ENCODE results near the gene DENND4A.

DENND4A gene

GRCh38 chr15:65638681-65639089 lies 153.4 kb downstream of the DENND4A start:
- Histone ChIP-seq H3K4me1 (ENCODE audit: insufficient read depth, low read length) (peaks cover 9% of the 10 kb centered on the region), H3K27me3 (ENCODE audit: control insufficient read depth in 1 of 2, insufficient read depth in 2 of 2, low read length in 2 of 2) (no peaks in the 10 kb centered on the region), H3K9me3 (ENCODE audit: low read length) (no peaks in the 10 kb centered on the region), H3K27ac (ENCODE audit: low read depth, low read length) (no peak overlapping the region), H3K9ac (ENCODE audit: low read length) (no peak overlapping the region), H3K4me3 (ENCODE audit: low read depth in 1 of 2, low read length in 2 of 2) (peak overlapping the region in 1 of 2 donors; percentile 40), H3K36me3 (ENCODE audit: insufficient read depth, low read length) (no peaks in the 10 kb centered on the region)

GRCh38 chr15:65638109-65638508 lies 154.0 kb downstream of the DENND4A start:
- H3K27ac ChIP-seq (ENCODE audit: low read depth, low read length), result no peak overlapping the region
- H3K9me3 ChIP-seq (ENCODE audit: low read length), result no peaks in the 10 kb centered on the region
- peak overlapping the region in 1 of 2 donors; percentile 40 for H3K4me3 ChIP-seq (ENCODE audit: low read depth in 1 of 2, low read length in 2 of 2)
- H3K36me3 ChIP-seq (ENCODE audit: insufficient read depth, low read length), result no peaks in the 10 kb centered on the region
- no peaks in the 10 kb centered on the region for H3K27me3 ChIP-seq (ENCODE audit: control insufficient read depth in 1 of 2, insufficient read depth in 2 of 2, low read length in 2 of 2)
- peaks cover 9% of the 10 kb centered on the region for H3K4me1 ChIP-seq (ENCODE audit: insufficient read depth, low read length)
- H3K9ac ChIP-seq (ENCODE audit: low read length), result no peak overlapping the region

- no peaks in the 10 kb centered on the region for H3K9me3 ChIP-seq (ENCODE audit: low read length)
- peaks cover 9% of the 10 kb centered on the region for H3K4me1 ChIP-seq (ENCODE audit: insufficient read depth, low read length)
- H3K36me3 ChIP-seq (ENCODE audit: insufficient read depth, low read length), result no peaks in the 10 kb centered on the region
- H3K27ac ChIP-seq (ENCODE audit: low read depth, low read length), result no peak overlapping the region
- H3K4me3 ChIP-seq (ENCODE audit: low read depth in 1 of 2, low read length in 2 of 2), result no peak overlapping the region
- no peak overlapping the region for H3K9ac ChIP-seq (ENCODE audit: low read length)
- no peaks in the 10 kb centered on the region for H3K27me3 ChIP-seq (ENCODE audit: control insufficient read depth in 1 of 2, insufficient read depth in 2 of 2, low read length in 2 of 2)
These were observed 157.7 kb downstream of the DENND4A start for GRCh38 chr15:65634356-65634755.

DNA sequence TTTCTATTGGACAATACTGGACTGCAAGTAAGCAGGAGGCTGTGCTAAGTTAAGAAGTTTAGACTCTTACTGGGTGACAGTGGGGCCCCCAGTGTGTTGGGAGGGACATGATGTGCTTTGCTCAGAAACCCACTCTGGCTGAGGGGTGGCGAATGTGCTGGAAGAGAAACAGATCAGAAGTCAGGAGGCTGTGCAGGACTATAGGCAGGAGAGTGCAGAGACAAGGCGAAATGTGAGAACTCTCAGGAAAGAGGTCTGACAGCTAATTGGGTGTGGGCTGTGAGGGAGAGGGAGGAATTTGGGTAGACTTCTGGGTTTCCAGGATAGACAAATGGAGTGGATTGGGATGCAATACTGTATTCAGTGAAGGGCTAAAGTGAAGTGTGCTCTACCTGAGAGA lies 158.3 kb downstream of the DENND4A start:
- Histone ChIP-seq H3K4me3 (ENCODE audit: low read depth in 1 of 2, low read length in 2 of 2) (no peak overlapping the region), H3K27me3 (ENCODE audit: control insufficient read depth in 1 of 2, insufficient read depth in 2 of 2, low read length in 2 of 2) (no peaks in the 10 kb centered on the region), H3K9ac (ENCODE audit: low read length) (no peak overlapping the region), H3K36me3 (ENCODE audit: insufficient read depth, low read length) (no peaks in the 10 kb centered on the region), H3K4me1 (ENCODE audit: insufficient read depth, low read length) (peaks cover 6% of the 10 kb centered on the region), H3K27ac (ENCODE audit: low read depth, low read length) (no peak overlapping the region), H3K9me3 (ENCODE audit: low read length) (no peaks in the 10 kb centered on the region)

DNA sequence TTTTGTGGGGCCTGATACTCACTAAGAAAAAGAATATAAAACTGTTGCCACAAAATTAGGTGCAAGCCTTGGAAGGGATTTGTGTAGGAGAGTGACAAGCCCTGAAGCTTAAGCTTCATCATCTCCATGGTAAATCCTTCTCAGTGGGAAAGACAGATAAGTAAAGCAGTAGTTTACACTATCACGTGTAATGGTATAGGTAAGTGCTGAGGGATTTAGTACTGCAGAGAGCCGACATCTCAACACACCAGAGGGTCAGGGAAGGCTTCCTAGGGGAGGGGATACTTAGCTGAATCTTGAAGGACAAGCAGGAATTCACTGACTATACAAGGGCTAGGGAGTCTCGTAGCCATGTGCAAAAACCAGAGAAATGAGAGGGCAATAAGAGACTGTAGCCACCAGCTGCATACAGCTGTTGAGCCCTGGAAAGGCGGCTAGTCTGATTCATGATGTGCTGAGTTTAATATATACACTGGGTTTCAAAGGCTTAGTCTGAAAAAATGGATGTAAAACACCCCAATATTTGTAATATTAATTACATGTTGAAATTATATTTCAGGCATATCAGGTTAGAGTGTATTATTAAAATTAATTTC lies 159.2 kb downstream of the DENND4A start:
- no peak overlapping the region for H3K27ac ChIP-seq (ENCODE audit: low read depth, low read length)
- no peak overlapping the region for H3K4me3 ChIP-seq (ENCODE audit: low read depth in 1 of 2, low read length in 2 of 2)
- no peaks in the 10 kb centered on the region for H3K9me3 ChIP-seq (ENCODE audit: low read length)
- no peaks in the 10 kb centered on the region for H3K4me1 ChIP-seq (ENCODE audit: insufficient read depth, low read length)
- H3K27me3 ChIP-seq (ENCODE audit: control insufficient read depth in 1 of 2, insufficient read depth in 2 of 2, low read length in 2 of 2), result no peaks in the 10 kb centered on the region
- H3K36me3 ChIP-seq (ENCODE audit: insufficient read depth, low read length), result no peaks in the 10 kb centered on the region
- H3K9ac ChIP-seq (ENCODE audit: low read length), result no peak overlapping the region

DNA sequence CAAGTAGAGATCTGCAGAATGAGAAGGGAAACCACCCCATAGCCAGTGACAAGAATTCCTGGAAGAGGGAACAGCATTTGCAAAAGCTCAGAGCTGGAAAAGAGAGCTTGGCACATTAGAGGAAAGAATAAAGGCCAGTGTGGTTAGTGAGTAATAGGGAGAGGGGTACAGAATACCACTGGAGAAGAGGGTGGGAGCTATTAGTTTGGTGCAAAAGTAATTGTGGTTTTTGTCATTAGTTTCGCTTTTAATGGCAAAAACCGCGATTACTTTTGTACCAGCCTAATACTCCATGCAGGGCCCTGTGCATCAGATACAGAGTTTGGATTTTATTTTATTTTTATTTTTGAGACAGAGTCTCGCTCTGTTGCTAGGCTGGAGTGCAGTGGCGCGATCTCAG lies 160.6 kb downstream of the DENND4A start:
- Histone ChIP-seq H3K4me3 (ENCODE audit: low read depth in 1 of 2, low read length in 2 of 2) (no peak overlapping the region), H3K27ac (ENCODE audit: low read depth, low read length) (no peak overlapping the region), H3K9me3 (ENCODE audit: low read length) (no peaks in the 10 kb centered on the region), H3K36me3 (ENCODE audit: insufficient read depth, low read length) (no peaks in the 10 kb centered on the region), H3K27me3 (ENCODE audit: control insufficient read depth in 1 of 2, insufficient read depth in 2 of 2, low read length in 2 of 2) (no peaks in the 10 kb centered on the region), H3K4me1 (ENCODE audit: insufficient read depth, low read length) (no peaks in the 10 kb centered on the region), H3K9ac (ENCODE audit: low read length) (no peak overlapping the region)

- Histone ChIP-seq H3K36me3 (ENCODE audit: insufficient read depth, low read length) (no peaks in the 10 kb centered on the region), H3K9me3 (ENCODE audit: low read length) (no peaks in the 10 kb centered on the region), H3K27ac (ENCODE audit: low read depth, low read length) (no peak overlapping the region), H3K9ac (ENCODE audit: low read length) (no peak overlapping the region), H3K4me3 (ENCODE audit: low read depth in 1 of 2, low read length in 2 of 2) (no peak overlapping the region), H3K4me1 (ENCODE audit: insufficient read depth, low read length) (no peaks in the 10 kb centered on the region), H3K27me3 (ENCODE audit: control insufficient read depth in 1 of 2, insufficient read depth in 2 of 2, low read length in 2 of 2) (no peaks in the 10 kb centered on the region)
These were observed 161.3 kb downstream of the DENND4A start for GRCh38 chr15:65630760-65631159.

- Histone ChIP-seq H3K4me3 (ENCODE audit: low read depth in 1 of 2, low read length in 2 of 2) (no peak overlapping the region), H3K36me3 (ENCODE audit: insufficient read depth, low read length) (no peaks in the 10 kb centered on the region), H3K9ac (ENCODE audit: low read length) (no peak overlapping the region), H3K9me3 (ENCODE audit: low read length) (no peaks in the 10 kb centered on the region), H3K4me1 (ENCODE audit: insufficient read depth, low read length) (no peaks in the 10 kb centered on the region), H3K27me3 (ENCODE audit: control insufficient read depth in 1 of 2, insufficient read depth in 2 of 2, low read length in 2 of 2) (no peaks in the 10 kb centered on the region), H3K27ac (ENCODE audit: low read depth, low read length) (no peak overlapping the region)
These were observed 162.5 kb downstream of the DENND4A start for GRCh38 chr15:65629548-65629947.

- Histone ChIP-seq H3K27ac (ENCODE audit: low read depth, low read length) (no peak overlapping the region), H3K4me3 (ENCODE audit: low read depth in 1 of 2, low read length in 2 of 2) (no peak overlapping the region), H3K27me3 (ENCODE audit: control insufficient read depth in 1 of 2, insufficient read depth in 2 of 2, low read length in 2 of 2) (no peaks in the 10 kb centered on the region), H3K36me3 (ENCODE audit: insufficient read depth, low read length) (no peaks in the 10 kb centered on the region), H3K9me3 (ENCODE audit: low read length) (no peaks in the 10 kb centered on the region), H3K9ac (ENCODE audit: low read length) (no peak overlapping the region), H3K4me1 (ENCODE audit: insufficient read depth, low read length) (no peaks in the 10 kb centered on the region)
These were observed 165.2 kb downstream of the DENND4A start for GRCh38 chr15:65626856-65627255.

DNA sequence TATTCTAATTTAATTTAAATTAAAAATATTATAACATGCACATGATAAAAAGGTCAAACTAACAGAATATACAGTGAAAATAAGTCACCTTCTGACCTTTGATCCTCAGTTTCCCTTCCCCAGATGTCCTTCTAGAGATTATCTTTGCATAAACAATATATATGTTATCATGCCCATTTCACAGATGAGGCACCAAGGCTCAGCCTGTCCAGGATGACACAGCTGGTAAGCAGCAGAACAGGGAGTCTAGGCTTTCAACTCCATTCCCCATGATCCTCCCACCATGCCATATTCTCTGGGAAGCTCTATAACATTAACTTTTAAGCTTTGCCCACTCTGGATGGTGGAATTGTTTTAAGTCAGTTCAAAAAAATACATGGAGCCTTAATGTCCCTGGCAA lies 169.0 kb downstream of the DENND4A start:
- Histone ChIP-seq H3K4me3 (ENCODE audit: low read depth in 1 of 2, low read length in 2 of 2) (no peak overlapping the region), H3K36me3 (ENCODE audit: insufficient read depth, low read length) (no peaks in the 10 kb centered on the region)

GRCh38 chr15:65621638-65622037 lies 170.5 kb downstream of the DENND4A start, which contains the start of gene SLC24A1:
TSS of gene SLC24A1 (plus strand) at chr15:65621938. CDS start at chr15:65624081, 2,143 bp downstream.
- Histone ChIP-seq H3K9ac (ENCODE audit: low read length) (no peak within 1 kb of the TSS), H3K4me1 (ENCODE audit: insufficient read depth, low read length) (no peaks in the 10 kb centered on the region), H3K4me3 (ENCODE audit: low read depth in 1 of 2, low read length in 2 of 2) (no peak within 1 kb of the TSS), H3K27ac (ENCODE audit: low read depth, low read length) (no peak within 1 kb of the TSS), H3K9me3 (ENCODE audit: low read length) (no peaks in the 10 kb centered on the region), H3K36me3 (ENCODE audit: insufficient read depth, low read length) (no peaks in the 10 kb centered on the region), H3K27me3 (ENCODE audit: control insufficient read depth in 1 of 2, insufficient read depth in 2 of 2, low read length in 2 of 2) (no peaks in the 10 kb centered on the region)

More for the DNA sequence above, 169.0 kb downstream of the DENND4A start:
- no peaks in the 10 kb centered on the region for H3K9me3 ChIP-seq (ENCODE audit: low read length)
- no peak overlapping the region for H3K9ac ChIP-seq (ENCODE audit: low read length)
- no peaks in the 10 kb centered on the region for H3K27me3 ChIP-seq (ENCODE audit: control insufficient read depth in 1 of 2, insufficient read depth in 2 of 2, low read length in 2 of 2)
- H3K27ac ChIP-seq (ENCODE audit: low read depth, low read length), result no peak overlapping the region
- no peaks in the 10 kb centered on the region for H3K4me1 ChIP-seq (ENCODE audit: insufficient read depth, low read length)

DNA sequence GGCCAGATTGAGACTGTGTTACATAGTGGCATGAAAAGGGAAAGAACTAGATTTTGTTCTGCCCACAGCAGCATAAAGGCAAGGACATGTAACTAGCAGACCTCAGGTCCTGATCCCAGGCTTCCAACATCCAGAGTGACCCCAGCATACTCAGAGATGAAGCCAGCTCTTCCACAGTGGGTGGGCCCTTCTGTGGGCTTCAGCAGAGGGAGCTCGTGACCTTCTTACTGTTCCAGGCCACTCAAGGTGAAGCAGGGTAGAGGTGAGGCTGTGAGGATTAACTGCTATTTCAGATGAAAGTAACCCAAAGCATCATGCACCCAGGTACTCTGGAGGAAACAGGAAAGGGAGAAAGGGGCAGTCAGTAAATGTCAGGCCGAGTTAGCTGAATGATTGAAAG lies 171.3 kb downstream of the DENND4A start:
- H3K4me1 ChIP-seq (ENCODE audit: insufficient read depth, low read length), result no peaks in the 10 kb centered on the region
- no peak overlapping the region for H3K9ac ChIP-seq (ENCODE audit: low read length)
- H3K27ac ChIP-seq (ENCODE audit: low read depth, low read length), result no peak overlapping the region
- no peaks in the 10 kb centered on the region for H3K36me3 ChIP-seq (ENCODE audit: insufficient read depth, low read length)
- H3K9me3 ChIP-seq (ENCODE audit: low read length), result no peaks in the 10 kb centered on the region
- H3K4me3 ChIP-seq (ENCODE audit: low read depth in 1 of 2, low read length in 2 of 2), result no peak overlapping the region
- H3K27me3 ChIP-seq (ENCODE audit: control insufficient read depth in 1 of 2, insufficient read depth in 2 of 2, low read length in 2 of 2), result no peaks in the 10 kb centered on the region

Measured in muscle layer of colon (tissue), 2 donors.